ENCODE measurements around the gene SLC22A16.
"Not testable (repeated sequence)": the region's sequence is repeated elsewhere in the genome, so short reads cannot be mapped to it uniquely, and the experiment has no call there.

SLC22A16 gene

GRCh38 chr6:110476046-110476849, at the start of gene SLC22A16:
Gene SLC22A16 (minus strand): TSS chr6:110476613. CDS start chr6:110476574, 39 bp downstream.
- no peak for DNase-seq

GRCh38 chr6:110525001-110525400, 48.6 kb upstream of the SLC22A16 start:
- DNase-seq = no peak

GRCh38 chr6:110524305-110524704, 47.9 kb upstream of the SLC22A16 start:
- DNase-seq = no peak

GRCh38 chr6:110523451-110524021, 47.1 kb upstream of the SLC22A16 start:
- DNase-seq = no peak

GRCh38 chr6:110522427-110522826, 46.0 kb upstream of the SLC22A16 start:
- DNase-seq = no peak

- no peak for DNase-seq
Observed at GRCh38 chr6:110520992-110521543, 44.7 kb upstream of the SLC22A16 start.

GRCh38 chr6:110520209-110520965, 44.0 kb upstream of the SLC22A16 start:
- DNase-seq = no peak

- no peak for DNase-seq
Observed at GRCh38 chr6:110517601-110518281, 41.3 kb upstream of the SLC22A16 start.

GRCh38 chr6:110517034-110517433, 40.6 kb upstream of the SLC22A16 start:
- no peak for DNase-seq

GRCh38 chr6:110514818-110515217, 38.4 kb upstream of the SLC22A16 start:
- DNase-seq = no peak

- no peak for DNase-seq
Observed at GRCh38 chr6:110512991-110513390, 36.6 kb upstream of the SLC22A16 start.

GRCh38 chr6:110512549-110512948, 36.1 kb upstream of the SLC22A16 start:
- DNase-seq = not testable (repeated sequence)

GRCh38 chr6:110511401-110511800, 35.0 kb upstream of the SLC22A16 start:
- no peak for DNase-seq

- no peak for DNase-seq
Observed at GRCh38 chr6:110509617-110510241, 33.3 kb upstream of the SLC22A16 start.

GRCh38 chr6:110504891-110505290, 28.5 kb upstream of the SLC22A16 start:
- not testable (repeated sequence) for DNase-seq

- no peak for DNase-seq
Observed at GRCh38 chr6:110495949-110496348, 19.5 kb upstream of the SLC22A16 start.

- DNase-seq = no peak
Observed at GRCh38 chr6:110493253-110493800, 16.9 kb upstream of the SLC22A16 start.

- DNase-seq = no peak
Observed at GRCh38 chr6:110492584-110492983, 16.2 kb upstream of the SLC22A16 start.

GRCh38 chr6:110491644-110492317, 15.4 kb upstream of the SLC22A16 start:
- DNase-seq = no peak

GRCh38 chr6:110491299-110491643, 14.9 kb upstream of the SLC22A16 start:
- DNase-seq = no peak

GRCh38 chr6:110490110-110490509, 13.7 kb upstream of the SLC22A16 start:
- no peak for DNase-seq
